GM21423 (cell line): ENCODE results near the gene CLEC10A.
"Not testable (repeated sequence)": the region's sequence is repeated elsewhere in the genome, so short reads cannot be mapped to it uniquely, and the experiment has no call there.

Experiments used
- ATAC-seq: cut with Tn5 transposase; IDR thresholded peaks from one replicate; pipeline ENCODE4 v1.9.1; 2021; ENCODE audit warnings: mild to moderate bottlenecking, moderate library complexity; ENCODE audit not compliant: unreplicated experiment

CLEC10A gene, protein sequence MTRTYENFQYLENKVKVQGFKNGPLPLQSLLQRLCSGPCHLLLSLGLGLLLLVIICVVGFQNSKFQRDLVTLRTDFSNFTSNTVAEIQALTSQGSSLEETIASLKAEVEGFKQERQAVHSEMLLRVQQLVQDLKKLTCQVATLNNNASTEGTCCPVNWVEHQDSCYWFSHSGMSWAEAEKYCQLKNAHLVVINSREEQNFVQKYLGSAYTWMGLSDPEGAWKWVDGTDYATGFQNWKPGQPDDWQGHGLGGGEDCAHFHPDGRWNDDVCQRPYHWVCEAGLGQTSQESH

DNA sequence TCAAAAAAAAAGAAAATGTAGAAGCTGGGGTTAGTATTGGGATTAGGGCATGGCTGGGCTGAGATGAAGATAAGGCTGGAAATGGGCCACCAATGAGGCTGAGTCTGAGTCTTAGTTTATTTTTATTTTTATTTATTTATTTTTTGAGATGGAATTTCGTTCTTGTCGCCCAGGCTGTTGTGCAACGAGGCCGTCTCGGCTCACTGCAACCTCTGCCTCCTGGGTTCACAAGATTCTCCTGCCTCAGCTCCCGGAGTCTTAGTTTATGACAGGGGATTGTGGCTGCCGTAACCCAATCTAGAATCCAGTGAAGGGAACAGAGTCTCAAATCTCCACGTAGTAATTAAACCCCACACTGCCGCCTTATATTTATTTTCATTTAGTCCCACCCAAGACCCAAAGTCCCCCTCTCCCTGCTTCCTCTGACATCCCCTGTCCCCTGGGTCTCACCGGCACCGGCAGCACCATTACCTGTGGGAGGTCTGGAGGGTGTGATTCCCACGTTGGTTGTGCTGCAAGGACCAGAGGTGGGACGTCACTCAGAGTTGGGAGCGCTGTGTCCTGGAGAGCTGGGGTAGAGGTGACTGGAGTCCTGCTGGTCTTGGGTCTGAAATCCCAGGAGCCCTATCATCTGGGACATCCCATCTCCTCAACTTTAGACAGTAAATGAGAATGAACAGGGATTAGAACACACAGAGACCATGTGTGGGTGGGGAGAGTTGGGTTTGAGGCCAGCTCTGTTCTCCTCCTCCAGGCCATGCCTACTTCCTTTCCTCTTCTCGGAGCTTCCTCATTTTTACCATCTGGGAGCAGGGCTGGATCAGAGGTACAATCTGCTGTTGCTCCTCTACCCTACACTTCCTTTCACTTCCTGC, at the start of gene CLEC10A:
Gene CLEC10A (minus strand): TSS at position 671 of the 875 bp plus-strand sequence. CDS start 1,439 bp downstream, outside the sequence.
- ATAC-seq = no peak

DNA sequence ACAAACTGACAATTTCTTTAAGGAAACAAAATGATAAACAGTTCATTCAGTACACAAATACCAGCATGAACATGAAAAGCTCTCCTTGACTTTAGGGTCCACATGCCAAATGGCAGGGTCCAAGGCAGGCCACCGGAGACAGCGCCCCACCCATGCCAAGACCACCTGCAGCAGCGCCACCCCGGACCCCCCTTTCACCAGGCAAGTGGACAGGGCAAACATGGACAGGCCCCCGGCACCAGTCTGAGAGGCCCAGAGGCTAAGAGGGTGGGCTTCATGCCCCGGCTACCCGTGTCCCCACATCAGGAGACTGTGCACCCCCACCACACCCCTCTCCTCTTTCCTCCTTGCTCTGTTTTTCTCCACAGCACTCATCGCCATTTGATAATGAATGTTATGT, 49.3 kb upstream of the CLEC10A start:
- ATAC-seq = no peak

DNA sequence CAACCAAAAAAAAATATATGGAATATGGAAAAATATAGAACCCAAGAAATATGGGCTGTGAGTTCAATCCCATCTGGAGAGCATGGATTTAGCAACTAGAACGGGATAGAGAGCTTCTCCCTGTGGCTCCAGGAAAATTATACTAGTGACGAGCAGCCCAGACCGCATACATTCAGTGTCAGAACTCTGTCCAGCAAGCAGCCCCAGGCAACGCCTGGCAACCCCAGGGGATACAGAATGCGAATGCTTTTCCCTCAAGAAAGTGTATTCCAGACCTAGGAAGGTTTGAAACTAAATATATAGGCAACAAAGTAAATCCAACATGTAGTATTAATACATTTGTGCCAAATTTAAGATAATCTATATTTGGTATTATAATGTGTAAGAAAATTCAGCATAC, 48.1 kb upstream of the CLEC10A start:
- ATAC-seq = no peak

DNA sequence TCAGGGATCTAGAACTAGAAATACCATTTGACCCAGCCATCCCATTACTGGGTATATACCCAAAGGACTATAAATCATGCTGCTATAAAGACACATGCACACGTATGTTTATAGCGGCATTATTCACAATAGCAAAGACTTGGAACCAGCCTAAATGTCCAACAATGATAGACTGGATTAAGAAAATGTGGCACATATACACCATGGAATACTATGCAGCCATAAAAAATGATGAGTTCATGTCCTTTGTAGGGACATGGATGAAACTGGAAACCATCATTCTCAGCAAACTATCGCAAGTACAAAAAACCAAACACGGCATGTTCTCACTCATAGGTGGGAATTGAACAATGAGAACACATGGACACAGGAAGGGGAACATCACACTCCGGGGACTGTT, 47.5 kb upstream of the CLEC10A start:
- ATAC-seq = not testable (repeated sequence)

DNA sequence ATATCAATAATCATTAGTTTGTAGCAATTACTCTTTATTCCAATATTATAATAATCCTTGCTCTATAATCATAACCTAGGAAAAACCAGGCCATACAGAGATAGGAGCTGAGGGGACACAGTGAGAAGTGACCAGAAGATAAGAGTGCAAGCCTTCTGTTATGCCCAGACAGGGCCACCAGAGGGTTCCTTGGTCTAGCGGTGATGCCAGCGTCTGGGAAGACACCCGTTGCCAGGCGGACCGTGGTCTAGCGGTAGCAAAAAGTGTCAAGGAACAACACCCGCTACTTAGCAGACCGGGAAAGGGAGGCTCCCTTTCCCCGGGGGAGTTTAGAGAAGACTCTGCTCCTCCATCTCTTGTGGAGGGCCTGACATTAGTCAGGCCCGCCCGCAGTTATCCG, 46.3 kb upstream of the CLEC10A start:
- ATAC-seq = not testable (repeated sequence)

DNA sequence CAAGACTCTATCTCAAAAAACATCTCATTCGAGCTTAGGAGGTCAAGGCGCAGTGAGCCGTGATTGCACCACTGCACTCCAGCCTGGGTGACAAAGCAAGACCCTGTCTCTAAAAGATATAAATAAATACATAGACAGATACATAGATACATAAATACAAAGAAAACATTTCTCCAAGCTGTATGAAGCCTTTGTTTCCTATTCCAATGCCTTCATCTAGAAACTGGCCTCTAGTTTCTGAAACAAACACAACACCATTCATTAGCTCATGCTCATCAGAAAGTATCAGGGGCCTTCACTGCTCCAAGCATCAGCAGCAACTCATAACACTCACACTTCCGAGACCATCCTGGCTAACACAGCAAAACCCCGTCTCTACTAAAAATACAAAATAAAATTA, 44.9 kb upstream of the CLEC10A start:
- ATAC-seq = no peak

DNA sequence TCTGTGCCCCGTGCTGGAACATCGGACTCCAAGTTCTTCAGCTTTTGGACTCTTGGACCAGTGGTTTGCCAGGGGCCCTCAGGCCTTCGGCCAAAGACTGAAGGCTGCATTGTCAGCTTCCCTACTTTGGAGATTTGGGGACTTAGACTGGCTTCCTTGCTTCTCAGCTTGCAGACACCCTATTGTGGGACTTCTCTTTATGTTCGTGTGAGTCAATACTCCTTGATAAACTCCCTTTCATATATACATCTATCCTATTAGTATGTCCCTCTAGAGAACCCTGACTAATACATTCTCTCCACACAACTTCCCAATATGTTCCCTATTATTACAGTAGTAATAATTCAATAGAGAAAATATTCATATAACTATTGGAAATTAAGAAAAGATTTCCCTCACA, 43.8 kb upstream of the CLEC10A start:
- ATAC-seq = no peak

DNA sequence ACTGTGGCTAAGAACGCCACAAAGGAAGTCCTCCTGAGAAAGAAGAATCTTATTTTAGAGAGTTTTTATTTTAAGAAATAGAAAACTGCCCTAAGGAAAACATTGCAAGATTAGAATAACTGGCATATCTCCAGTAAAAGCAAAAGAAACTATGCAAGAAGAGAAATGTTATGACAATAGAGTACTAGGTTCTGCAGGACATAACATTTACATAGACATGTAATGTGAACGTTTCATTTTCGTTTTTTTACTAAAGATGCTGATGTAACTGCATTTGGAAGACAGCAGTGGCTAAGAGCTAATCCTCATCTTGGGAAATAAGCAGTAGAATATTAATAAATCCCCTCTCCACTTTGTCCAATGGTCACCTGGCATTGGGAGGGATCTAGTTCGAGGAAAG, 42.3 kb upstream of the CLEC10A start:
- ATAC-seq = no peak

DNA sequence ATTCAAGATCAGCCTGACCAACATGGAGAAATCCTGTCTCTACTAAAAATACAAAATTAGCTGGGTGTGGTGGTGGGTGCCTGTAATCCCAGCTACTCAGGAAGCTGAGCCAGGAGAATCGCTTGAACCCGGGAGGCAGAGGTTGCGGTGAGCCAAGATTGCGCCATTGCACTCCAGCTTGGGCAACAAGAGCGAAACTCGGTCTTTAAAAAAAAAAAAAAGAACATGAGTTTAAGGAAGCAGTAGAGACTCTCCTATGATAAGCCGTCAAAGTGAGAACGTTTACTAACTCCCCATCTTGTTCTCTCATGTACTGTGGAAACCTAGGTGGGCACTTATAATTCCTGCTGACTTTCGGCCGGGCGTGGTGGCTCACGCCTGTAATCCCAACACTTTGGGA, 40.6 kb upstream of the CLEC10A start:
- ATAC-seq = not testable (repeated sequence)

DNA sequence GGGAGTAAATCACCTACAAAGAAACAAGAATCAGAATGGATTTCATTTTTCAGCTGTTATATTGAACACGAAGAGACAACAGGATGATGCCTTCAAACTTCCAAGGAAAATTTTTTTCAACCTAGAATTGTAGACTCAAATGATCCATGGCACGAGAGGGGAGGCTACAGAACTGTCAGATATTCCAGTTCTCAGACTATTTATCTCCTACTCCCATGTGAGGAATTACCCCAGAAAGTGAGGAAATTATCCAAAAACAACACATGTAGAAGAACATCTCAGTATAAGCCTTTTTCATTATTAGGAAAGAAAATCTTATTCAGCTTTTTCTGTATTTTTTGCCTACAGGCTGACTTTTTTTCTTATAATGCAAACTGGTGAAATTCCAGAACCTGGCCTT, 40.1 kb upstream of the CLEC10A start:
- no peak for ATAC-seq

DNA sequence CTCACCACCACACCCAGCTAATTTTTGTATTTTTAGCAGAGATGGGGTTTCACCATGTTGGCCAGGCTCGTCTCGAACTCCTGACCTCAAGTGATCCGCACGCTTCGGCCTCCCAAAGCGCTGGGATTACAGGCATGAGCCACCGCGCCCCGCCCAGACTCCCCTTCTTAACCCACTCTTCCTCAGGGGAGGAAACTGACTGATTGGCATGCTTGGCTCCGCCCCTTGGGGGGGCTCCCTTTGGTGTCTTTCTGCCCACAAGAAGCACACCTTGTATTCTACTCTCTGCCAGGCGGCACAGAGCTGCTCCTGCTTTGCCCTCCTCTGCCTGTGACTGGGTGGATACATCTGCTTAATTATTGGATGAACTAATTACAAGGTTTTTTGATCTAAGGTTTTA, 39.3 kb upstream of the CLEC10A start:
- ATAC-seq = no peak

DNA sequence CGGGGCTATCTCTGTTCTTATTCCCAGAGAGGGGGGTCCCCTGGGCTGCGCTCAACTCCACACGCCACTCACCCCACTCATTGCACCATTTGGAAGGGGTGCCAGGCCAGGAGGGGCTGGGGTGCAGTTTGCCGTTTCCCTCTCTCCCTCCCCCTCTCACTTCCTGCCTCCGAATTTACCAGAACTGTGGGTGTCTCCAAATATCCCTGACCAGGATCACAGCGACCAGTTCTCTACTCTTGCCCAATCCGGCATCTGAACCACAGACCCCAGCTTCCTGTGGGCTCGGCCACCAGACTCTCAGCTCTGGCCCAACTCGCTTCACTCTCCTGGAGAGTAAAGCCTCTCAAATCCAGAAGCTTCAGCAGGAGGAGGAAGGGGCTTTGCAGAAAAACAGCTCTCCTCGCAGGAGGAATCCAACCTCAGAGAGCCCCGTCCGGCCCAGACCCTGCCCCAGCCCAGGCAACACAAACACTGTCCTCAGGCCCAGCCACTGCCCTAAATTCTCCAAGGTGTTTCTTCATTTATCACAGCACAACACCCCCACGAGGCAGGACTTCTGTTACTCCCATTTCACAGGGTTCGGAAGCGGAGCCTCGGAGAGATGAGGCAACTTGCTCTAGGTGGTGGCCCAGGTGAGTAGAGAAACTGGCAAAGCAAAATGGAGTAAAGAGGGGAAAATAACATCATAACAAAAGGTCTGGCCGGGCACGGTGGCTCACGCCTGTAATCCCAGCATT, 35.0 kb upstream of the CLEC10A start:
- ATAC-seq = no peak

DNA sequence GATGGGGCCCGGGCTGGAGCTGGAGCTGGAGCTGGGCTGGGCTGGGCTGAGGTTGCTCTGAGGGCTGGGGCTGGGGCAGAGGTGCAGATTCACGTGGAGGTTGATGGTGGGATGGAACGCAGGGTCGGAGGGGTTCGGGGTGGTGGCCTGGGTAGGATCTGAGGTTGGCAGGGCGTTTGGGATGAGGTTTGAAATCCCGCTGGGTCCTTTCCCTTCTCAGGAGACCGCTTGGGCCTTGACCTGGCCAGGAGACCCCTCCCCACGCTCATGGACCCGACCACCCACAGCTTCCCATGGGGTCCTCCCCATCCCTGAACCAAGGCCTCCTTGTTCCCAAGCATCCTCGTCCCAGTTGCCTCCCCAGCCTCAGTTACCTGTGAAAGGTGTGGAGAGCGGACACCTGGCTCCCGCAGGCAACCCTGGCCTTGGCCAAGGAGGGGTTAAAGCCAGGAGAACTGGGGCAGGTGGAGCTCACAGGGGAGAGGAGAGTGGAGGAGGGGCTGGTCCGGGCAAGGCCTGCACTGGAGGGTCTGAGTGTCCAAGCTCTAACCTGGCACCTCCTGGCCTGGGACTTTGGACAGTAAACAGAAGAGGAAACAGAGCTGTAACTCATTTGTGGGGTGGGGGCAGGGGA, 34.3 kb upstream of the CLEC10A start, which contains the start of gene ASGR2:
Gene ASGR2 (minus strand): TSS at position 582 of the 634 bp plus-strand sequence. CDS start 582 bp downstream, outside the sequence.
- no peak for ATAC-seq

DNA sequence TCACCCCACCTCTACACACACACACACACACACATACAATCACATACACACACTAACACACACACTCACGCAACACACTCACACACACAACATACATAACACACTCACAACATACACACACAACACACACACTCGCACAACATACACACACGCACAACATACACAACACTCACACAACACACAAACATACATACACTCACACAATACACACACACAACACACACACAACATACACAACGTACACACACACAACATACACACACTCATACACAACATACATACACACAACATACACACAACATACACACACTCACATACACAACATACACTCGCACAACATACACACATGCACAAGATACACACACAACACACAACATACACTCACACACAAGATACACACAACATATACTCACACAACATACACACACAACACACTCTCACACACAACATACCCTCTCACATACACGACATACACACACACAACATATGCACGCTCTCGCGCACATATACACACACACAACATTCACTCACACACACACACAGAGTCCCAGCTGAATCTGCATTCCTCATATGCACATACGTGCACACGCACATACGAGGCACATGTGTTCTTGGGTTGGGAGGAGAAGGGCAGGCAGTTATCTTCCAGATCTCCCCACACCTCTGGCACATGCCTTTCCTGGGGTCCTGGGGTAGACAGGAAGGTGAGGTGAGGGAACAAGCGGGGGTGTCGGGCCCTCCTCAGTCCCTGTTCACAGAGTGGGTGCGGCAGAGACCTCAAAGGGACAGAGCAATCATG, 33.4 kb upstream of the CLEC10A start:
- ATAC-seq = no peak

DNA sequence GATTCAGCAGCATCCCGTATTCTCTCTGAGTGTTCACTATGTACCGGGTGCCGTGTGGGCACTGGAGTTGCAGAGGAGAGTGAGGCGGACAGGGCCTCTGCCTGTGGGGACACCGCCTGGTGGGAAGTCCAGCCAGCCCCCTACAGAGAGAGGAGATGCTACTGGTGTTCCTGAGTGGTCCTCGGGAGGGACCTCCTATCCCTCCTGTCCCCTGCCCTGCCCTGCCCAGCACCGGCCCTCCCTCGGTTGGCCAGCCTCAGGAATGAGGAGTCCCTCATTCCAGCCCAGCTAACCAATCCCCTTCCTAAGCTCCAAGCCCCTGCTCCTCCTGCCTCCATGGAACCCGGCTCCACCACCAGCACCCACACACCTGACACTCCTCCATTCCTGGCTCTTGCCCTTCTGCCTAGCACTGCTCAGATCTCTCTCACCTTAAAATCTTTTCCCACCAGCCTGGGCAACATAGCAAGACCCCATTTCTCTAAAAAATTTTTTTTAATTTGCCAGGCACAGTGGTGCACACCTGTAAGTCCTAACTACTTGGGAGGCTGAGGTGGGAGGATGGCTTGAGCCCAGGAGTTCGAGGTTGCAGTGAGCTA, 32.6 kb upstream of the CLEC10A start:
- ATAC-seq = no peak

DNA sequence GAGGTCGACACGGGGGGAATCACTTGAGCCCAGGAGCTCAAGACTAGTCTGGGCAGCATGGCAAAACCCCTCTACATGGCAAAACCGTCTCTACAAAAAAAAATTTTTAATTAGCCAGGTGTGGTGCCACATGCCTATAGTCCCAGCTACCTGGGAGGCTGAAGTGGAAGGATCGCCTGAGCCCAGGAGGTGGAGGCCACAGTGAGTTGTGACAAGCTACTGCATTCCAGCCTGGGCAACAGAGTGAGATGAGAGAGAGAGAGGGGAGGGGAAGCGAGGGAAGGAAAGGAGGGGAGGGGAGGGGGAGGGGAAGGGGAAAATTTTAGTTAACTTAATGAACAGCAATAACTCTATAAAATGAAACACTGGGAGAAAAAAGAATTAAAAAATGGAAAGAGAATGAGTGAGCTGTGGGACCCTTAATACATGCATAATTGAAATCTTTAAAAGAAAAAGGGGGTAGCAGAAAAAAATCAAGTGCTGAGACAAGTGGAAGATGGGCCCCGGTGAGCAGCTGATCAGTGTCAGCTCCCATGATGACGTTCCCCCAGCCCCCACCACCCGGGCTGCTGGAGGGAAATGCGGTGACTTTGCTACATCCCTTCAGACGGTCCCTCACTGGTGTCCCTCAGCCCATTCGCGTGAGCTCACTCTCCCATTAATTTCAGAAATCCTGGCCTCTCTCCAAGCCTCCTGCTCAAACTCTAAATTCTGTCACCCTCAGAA, 31.9 kb upstream of the CLEC10A start:
- no peak for ATAC-seq

DNA sequence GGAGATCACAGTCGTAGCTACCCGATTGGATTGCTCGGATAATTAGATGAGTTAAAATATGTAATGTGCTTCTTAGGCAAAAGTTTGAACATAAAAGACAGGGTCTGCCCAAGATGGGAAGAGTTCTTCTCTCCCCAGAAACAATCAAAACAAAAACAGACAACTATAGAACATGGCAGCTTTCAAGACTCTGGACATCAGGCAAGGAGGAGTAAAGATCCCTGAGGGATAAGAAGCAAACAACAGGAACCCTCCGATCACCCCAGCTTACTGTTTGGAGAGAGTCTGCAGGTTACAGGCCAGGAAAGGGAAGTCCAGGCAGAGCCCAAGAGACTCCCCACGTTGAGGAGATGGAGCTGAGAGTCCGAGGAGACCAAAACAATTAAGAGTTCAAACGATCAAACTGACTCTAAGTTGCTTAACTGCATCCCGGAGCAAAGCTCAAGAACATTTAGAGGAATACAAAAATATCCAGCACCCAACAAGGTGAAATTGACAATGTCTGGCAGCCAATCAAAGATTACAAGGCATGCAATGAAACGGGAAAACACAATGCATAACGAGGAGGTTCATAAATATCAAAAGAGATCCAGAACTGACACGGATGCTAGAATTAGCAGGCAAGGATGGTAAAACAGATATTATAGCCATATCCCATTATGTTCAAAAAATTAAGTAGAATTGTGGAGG, 30.7 kb upstream of the CLEC10A start:
- no peak for ATAC-seq
